SH-SY5Y (cell line): ENCODE results near the gene NDUFA11.

ENCODE experiments used
- GATA2 ChIP-seq: IDR thresholded peaks from 2 replicates; pipeline ENCODE4 v1.6.1; 2011; ENCODE audit warnings: mild to moderate bottlenecking, low read depth, low read length
- GATA3 ChIP-seq: IDR thresholded peaks from 2 replicates; pipeline ENCODE4 v1.6.1; 2011; ENCODE audit warnings: low read depth, mild to moderate bottlenecking, low read length, moderate library complexity

- TF ChIP-seq GATA3 (no peak), GATA2 (no peak)
Measured at GRCh38 chr19:5929625-5930024, 26.0 kb upstream of the NDUFA11 start.
